ENCODE measurements around the gene DCDC2.
A peak's percentile ranks its signal among the peaks of the same experiment; 100 is the strongest.
"Not testable (repeated sequence)": the region's sequence is repeated elsewhere in the genome, so short reads cannot be mapped to it uniquely, and the experiment has no call there.

DCDC2 gene

DNA sequence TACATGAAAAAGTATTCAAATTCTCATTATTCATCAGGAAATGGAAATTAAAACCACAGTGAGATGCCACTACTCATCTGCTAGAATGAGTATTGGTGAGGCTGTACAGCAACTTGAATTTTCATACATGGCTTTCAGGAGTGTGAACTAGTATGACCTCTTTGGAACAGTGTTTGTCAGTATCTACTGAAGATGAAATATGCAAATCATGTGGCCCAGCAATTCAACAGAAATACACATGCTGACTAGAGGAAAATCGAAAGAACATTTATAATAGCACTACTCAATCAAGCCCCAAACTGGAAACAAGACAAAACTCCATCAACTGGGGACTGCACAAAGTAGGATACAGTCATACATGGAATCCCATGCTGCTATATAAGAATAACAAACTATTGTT, 102.2 kb downstream of the DCDC2 start:
- DNase-seq: no peak

DNA sequence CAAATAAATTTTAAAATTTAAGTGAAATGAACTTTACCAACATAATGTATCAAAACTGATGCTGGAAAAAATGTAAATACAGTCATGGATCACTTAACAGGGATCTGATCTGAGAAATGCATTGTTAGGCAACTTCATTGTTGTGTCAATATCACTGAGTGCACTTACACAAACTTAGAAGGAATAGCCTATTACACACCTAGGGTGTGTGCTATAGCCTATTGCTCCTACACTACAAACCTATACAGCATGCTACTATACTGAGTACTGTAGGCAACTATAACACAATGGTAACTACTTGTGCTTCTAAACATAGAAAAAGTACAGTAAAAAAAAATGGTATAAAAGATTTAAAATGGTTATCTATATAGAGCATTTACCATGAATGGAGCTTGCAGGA, 104.5 kb downstream of the DCDC2 start:
- no peak for DNase-seq

DNA sequence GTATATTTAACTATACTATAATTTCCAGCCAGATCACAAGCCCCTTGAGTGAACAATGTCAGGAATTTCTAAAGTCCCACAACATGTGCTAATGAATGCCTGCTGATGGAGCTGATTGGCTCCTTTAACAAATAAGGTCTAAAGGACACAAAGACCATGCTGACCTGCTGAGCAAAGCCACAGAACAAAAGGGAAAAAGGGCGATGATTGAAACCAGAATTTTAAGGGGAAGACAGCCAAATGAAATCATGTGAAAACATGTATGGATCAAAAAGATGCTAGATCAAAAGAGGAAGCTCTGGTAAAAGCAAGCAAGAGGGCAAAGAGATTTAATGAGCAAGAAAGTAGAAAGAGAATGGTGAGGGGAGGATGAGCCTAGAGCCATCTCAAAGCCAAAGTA, 105.6 kb downstream of the DCDC2 start:
- DNase-seq: no peak

DNA sequence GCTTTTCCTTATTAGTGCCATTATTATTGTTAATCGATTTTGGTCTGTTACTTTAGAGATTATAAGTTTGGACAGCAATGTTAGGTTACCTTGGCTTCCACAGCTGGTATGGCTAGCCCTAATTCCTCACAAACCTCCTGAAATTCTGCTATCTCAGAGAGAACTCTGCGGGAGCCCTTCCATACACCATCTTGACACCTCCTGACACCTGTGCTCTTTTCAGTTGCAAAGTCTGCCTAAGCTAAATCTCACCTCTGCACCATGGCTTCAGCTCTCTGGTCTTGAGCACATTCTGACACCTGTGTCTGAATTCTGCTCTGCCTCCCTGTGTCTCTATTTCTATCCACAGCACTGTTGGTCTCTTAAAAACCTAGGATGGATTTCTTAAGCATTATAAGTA, 106.5 kb downstream of the DCDC2 start:
- DNase-seq: no peak

DNA sequence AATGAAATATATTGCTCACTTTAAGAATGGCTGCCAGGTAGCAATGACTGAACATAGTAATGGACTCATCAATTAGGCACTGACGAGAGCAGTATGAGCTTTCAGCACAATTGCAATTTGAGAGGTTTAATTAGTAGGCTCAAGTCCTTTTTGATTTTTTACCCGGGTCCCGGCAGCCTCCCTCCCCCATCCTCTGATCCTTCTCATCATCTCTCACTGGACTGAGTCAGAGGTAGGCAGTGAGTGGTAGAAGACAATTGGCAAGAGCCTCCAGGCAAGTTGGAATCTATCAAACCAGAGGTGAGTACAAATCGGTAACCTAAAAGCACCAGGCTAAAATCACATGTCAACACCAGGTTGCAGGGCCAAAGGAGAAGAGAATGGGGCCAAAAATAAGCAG, 107.9 kb downstream of the DCDC2 start:
- no peak for DNase-seq

DNA sequence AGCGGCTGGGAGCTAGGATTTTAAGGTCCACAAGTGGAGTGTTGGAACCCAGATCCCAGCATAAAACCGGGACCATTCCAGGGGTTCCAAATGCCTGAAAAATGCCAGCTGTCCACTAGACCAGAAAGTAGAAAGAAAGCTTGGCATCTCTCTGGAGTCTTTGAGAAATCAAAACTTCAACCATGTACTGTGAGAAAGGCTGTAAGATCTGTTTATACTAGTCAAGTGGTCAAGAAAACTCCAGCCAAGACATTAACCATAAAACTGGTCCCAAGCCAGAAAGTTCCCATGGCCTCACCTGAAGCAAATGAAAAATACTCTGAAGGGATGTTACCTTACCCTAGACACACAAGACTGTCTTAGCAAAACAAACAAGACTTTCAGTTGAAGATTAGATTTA, 112.6 kb downstream of the DCDC2 start:
- no peak for DNase-seq

DNA sequence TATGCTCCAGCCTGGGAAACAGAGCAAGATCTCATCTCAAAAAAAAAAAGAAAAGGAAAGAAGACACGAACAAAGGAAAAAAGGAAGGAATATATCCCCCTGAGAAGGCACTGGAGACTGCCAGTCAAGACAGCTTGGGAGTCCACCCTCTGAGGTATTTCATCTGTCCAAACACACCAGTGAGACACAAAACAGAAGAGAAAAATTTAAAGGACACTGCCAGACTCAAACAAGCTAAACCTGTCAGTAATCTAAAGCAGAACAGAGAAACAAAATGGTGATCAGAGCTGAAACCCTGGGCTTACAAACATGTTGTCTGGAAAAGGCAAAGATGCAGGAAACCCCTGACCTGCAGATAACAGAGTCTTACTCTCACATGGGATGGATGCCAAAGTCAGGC, 114.9 kb downstream of the DCDC2 start:
- no peak for DNase-seq

DNA sequence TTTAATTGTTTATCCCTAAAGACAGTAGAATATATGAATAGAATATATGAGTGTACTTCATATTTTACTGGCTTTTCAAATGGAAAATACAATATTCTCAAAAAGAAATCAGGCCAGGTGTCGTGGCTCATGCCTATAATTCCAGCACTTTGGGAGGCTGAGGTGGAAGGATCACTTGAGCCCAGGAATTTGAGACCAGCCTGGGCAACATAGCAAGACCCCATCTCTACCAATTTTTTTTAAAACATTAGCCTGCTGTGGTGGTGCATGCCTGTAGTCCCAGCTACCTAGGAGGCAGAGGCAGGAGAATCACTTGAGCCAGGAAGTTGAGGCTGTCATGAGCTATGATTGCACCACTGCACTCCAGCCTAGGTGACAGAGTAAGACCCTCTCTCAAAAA, 116.1 kb downstream of the DCDC2 start:
- DNase-seq: not testable (repeated sequence)

DNA sequence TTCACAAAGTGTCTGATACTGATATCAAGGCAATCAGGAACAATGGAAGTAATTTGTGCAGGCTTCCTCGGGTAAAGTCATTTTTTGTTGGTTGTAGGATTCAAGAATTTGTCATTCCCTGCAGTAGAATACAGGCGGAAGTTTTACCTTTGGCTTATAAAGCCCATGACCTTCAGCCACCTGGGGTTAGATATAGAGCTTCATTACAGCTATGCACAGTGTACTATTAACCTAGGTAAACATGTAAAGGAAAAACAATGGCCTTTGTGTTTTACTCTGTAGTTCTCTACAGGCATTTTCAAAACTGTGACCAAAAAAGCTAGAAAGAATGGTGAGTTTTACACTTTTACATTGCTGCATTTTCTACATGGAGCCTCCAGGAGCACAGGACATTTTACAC, 116.9 kb downstream of the DCDC2 start:
- no peak for DNase-seq

DNA sequence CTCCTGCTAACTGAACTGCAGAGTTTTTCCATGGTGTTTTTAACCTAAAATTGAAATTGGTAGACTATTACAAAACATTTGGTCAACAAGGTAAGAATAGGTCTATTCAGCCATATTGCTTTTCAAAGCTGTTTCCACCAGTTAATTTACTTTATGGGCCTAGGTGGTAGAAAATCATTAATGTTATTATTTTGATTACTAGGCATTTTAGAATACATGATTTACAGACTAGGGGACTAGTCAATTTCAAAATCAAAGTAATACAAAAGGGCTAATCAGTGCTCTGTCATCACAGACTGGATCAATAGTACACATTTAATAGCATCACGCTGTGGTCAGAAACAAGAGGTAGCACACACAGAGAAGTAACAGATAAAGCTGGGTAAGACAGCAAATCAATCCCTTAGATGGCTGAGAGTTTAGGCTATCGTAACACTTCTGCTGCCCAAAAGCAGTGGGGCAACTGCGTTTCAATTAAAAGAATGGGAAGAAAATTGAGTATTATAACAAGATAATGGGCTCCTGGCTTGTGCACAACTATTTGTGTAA, 117.4 kb downstream of the DCDC2 start:
- no peak for DNase-seq

DNA sequence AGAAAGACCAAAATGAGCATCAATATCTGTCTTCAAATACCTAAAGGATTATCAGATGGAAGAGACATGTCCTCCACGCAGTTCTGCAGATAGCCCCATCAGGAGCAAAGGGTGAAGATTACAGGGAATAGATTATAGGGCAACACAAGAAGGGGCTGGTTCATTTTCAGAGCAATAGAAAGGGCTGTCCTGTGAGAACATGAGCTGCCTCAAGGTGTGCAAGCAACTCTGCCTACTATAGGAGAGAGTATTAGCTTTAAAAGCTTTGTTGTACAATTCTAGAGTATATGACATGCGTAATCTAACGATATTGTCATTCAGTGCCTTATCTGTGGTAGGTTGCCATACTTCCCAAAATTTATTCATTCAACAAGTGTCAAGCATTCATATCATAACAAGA, 119.2 kb downstream of the DCDC2 start:
- no peak for DNase-seq

DNA sequence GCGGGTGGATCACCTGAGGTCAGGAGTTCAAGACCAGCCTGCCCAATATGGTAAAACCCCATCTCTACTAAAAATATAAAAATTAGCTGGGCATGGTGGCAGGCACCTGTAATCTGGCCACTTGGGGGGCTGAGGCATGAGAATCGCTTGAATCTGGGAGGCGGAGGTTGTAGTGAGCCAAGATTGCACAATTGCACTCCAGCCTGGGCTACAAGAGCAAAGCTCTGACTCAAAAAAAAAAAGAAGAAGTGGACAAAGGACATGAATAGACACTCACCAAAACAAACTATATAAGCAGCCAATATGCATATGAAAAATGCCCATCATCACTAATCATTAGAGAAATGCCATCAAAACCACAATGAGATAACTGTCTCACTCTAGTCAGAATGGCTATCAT, 121.1 kb downstream of the DCDC2 start:
- not testable (repeated sequence) for DNase-seq

DNA sequence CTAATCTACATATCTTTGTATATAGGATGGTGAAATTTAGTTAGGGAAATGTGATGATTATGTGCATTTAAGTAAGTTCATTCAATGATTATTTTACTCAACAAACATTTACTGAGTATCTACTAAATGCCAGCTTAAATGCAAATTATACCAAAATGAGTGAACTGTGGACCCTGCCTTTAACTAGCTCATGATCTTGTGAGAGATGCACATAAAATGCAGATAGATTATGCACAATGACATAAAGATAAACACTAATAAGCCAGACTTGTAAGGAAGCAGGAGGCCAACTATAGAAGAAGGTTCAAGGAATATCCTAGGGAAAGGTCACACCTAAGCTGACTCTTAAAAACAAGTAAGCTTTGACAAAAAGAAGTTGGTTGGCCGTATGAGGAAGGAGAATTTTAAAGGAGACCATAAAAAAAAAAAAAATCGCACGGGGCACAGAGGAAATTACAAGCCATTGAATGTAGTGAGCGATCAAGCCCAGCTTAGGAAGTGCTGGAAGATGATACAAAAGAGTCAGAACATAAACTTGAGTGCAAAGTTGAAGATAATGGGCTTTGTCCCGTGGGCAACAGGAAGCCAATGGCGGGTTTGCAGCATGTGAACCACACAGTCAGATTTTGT, 123.9 kb downstream of the DCDC2 start:
- no peak for DNase-seq

DNA sequence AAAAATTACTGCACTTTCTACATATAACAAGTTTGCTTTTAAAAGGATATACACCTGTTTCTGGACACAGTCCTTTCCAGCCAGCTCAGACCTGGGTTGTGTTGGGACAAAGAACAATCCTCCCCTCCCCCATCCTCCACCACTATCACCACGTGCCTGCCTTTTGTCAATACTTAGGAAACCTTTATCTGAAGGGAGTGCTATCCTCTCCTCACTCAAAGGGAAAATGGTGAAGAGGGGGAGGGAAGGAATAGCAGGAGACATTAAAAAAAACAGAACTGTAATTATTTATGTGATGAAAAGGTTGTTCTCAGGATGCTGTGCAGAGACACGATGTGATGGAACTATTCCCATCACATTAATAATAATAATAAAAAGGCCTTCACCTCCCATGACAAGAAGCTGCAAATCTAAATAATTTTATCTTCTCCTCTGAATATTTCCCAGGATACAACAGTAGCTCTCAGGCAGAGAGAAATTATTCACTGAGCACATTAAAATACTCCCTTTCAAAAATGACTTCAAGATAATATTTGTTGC, 126.4 kb downstream of the DCDC2 start:
- DNase-seq: no peak

DNA sequence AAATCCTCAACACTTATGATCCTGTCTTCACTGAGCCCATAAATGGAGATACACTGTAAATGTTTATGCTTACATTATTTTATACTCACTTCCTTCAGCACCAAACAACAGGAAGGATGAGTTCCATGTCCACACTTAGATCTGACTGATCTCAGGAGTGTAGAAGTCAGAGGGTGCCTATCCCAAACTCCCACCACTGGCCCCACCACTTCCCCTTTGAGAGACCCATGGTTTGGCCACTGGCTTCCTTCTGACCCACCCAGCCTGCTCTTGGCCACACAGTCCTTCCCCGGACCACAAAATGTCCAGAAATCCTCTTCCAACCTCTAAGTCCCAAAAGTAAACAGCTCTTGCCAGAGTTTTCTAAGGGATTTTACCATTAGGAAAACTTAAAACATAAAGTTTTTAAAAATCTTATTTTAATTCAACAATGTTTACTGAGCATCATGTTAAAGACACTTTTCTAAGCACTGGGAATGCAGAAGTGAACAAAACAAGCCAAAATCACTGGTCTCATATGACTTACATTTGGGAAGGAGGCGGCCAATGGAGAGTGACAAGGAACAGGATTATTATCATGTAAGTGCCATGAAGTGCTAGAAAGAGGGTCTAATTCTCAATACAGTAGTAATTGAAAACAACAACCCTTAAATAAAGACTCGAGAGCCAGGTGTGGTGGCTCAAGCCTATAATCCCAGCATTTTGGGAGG, 128.0 kb downstream of the DCDC2 start:
- DNase-seq: no peak

DNA sequence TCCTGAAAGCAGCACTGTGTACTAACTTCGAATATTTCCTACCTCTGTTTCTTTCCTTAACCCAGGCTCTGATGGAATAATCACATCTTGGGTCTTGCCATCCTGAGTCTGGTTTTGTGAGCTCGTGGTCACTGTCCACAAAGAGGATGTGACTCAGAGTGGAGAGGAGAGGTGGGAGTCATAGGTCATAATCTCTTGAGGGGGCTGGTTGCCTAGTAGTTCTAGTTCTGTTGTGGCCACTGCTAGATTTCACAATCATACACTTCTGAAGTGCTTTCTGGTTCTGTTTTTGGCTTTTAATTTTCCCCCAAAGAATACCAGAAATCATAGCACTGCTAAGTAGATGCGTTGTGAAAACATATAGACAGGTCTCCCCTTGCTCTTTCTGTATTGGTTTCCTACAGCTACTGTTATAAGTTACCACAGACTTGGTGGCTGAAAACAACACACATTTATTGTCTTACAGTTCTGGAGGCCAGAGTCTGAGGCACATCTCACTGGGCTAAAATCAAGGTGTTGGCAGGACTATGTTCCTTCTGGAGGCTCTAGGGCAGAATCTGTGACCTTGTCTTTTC, 129.1 kb downstream of the DCDC2 start:
- DNase-seq: peak; percentile 47

DNA sequence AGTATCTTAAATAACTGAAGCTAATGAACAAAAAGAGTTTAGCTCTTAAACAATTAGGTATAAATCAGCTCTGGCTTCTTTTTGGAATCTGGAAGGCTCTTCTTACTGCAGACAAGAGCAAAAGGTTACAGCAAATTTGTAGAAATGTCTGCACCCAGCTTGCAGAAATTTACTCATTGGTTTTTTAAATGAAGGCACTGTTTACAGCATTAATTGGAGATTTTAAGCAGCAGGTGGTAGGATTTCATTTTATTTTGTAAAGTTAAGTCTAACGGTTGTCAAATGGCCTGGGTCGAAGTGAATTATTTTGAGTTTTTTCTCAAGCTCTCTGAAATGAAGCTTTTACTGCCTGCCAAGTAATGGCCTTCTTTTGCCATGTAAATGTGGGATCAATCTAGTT, 129.7 kb downstream of the DCDC2 start:
- no peak for DNase-seq

DNA sequence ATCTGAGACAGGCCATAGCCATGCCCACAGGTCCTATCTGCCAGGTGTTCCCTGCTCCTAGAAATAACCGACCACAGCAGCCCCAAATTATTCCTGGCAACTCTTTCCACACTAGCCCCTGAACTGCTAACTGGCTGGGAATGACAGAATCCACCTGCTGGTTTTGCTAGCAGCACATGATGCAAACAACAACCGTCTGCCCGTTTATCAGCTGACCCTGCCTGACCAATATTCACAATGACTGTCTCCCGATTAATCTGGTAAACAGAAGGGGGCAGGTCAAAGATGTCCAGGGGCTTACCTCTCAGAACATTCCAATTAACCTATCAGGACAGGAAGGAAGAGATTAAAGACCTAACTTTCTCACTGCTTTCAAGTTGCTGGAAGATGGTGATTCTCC, 130.3 kb downstream of the DCDC2 start:
- DNase-seq: no peak

DNA sequence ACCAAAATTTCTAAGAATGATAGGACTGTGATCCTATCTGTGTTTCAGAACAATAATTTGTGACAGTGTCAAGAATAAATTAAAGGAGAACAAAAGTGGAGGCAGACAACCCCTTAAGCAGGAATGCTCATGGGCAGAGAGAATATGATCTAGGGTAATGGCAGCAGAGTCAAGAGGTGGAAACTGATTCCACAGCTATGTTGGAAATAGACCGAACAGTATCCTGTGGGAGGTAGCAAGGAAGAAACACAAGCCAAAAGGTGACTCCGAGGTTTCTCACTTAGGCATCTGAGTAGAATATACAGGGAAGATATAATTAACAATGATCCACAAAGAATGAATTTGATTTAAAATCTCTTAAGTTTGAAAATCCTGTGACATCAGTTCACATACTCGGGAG, 131.3 kb downstream of the DCDC2 start:
- DNase-seq: no peak

DNA sequence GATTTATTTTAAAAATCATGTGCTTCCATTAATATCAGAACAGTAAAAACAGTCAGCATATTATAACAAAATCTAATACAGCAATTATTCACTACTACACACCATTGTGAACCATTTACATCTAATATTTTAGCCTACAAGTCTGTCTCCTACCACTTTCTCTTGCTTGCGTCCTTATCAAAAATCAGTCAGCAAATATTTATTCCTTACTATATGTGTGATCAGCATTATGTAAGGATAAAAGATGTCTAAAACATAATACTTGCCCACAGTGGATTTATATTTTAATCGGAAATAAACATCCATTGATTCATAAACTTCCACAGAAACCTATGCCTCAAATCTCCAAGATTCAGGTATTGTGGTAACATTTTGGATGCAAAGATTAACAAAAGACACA, 132.0 kb downstream of the DCDC2 start:
- no peak for DNase-seq

DNA sequence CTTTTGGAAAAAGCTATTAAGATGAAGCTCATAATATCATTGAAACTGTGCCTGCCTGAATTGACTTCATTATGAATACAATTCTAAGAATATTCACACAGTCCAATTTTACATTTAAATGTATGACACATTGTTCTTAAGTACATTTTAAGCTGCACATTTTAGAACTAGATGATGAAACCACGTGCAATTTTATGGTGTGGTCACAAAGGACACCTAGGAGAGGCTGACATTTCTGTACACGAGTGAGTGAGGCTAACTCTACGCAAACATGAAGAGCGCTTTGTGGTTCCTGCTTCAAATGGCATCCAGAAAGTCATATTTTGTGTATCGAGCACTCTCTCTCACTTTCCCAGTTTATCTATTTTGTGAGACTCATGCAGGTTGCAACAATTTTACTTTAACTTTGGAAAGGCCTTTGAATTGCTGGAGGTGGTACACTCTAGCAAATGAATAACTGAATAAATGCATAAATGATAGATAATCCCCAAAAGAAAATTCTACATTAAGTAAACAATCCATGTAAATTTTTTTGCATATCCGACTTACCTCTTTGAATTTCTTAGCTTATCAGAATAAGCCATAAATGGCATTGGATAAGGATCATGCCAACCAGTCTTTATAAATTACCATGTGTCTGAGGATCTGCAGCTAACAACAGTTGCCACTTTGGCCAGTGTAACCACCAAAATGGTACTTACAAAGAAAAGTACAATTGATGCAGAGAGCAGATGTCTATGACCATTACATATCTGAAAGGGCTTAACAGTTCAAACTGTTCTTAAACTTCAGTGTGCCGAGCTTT, 134.5 kb downstream of the DCDC2 start:
- DNase-seq: no peak

DNA sequence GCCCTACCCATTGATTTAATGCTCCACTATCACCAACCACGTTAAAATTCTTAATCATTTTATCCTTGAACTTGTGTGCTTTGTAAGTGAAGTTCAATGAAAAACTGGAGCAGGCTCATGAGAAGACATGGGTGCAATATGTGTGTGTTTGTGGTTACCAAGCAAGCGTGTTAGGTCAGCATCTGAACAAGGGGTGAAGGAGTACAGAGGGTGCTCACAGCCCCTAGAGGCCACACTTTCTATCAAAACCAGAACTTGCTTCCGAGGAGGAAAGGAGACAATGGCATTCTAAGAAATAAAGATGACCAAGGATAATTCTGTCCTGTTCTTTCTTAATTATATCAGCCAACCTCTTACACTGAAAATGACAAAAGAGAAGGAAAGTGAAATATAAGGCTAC, 138.2 kb downstream of the DCDC2 start:
- DNase-seq: no peak

DNA sequence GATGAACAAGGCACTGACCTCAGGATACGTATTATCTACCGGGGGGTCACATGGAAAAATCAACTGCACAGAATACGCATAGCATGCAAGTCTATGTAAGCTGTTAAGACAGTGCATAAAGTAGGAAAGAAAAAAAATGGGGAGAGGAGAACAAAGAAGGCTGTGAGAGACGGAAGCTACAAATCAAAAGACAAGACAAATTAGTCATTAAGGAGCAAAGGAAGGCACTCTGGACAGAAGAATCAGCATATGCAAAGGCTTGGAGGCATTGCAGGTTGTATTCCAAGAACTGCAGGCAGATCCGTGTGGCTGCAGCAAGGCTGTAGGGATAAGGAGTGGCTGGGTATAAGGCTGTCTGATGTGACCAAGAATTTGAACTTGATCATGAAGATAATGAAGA, 142.9 kb downstream of the DCDC2 start:
- DNase-seq: no peak
